Activated T-cell treated with anti-CD3 and anti-CD28 coated beads for 48 hours (primary cell): Measurements from ENCODE around the gene DIAPH3.
A peak's percentile ranks its signal among the peaks of the same experiment; 100 is the strongest.
"Not testable (repeated sequence)": the region's sequence is repeated elsewhere in the genome, so short reads cannot be mapped to it uniquely, and the experiment has no call there.

Experiments used
- DNase-seq: peaks from one replicate; pipeline ENCODE4 v3.0.0-alpha.2; 2020; ENCODE audit warnings: low read depth

The DIAPH3 gene

GRCh38 chr13:60163478-60164233, at the start of gene DIAPH3:
TSS of gene DIAPH3 (minus strand) at chr13:60163928. CDS start at chr13:60163766, 162 bp downstream.
- DNase-seq: peak; percentile 93

DNA sequence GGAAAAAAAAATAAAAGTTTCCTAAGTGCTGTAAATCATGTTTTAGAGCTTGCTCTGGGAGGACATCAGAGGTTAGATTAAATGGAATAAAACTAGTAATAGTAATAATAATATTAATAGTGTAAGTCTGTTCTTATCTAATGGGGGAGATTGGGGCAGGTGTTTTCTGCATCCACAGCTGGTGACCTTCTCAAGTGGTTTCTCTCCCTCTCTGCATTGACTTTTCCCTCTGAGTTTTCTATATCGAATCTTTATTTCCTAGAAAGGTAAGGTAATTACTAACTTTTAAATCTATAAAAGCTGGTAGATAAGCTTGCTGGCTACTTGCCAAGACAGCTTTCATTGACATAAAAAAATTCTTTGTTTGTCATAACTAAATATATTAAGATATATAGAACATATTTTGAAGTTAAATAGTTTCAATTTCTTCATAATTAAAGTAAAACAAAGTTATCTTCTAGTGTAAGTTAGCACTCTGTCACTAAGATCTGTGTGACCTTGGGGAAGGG, 49.6 kb upstream of the DIAPH3 start:
- DNase-seq: no peak

- DNase-seq: no peak
Observed at GRCh38 chr13:60211548-60211947, 47.8 kb upstream of the DIAPH3 start.

DNA sequence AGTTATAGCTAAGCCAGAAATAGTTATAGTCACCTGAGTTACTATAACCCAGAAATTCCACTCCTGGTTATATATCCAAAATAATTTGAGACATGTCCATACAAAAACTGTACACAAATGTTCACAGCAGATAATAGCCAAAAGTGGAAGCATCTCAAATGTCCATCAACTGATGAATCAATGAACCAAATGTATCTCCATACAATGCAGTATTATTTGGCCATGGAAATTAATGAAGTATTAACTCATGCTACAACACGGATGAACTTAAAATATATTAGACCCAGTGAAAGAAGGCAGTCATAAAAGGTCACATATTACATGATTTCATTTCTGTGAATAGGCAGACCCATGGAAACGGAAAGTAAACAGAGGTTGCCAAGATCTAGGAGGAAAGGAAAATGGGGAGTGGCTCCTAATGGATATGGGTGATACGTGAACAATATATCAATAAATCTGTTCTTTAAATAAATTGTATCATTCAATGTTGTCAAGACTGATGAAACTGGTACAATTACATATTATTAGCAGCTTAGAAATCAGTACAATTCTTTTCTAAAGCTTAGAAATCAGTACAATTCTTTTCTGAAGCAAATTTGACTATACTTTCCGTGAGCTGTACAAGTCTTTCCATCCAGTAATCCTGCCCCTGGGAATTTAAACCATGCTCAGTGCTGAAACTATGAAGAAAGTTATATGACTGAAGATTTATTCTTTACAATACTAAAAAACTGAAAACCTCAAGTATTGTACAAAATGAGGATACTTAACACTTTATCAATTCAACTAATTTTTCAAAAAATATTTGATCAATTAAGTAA, 47.0 kb upstream of the DIAPH3 start:
- no peak for DNase-seq

DNA sequence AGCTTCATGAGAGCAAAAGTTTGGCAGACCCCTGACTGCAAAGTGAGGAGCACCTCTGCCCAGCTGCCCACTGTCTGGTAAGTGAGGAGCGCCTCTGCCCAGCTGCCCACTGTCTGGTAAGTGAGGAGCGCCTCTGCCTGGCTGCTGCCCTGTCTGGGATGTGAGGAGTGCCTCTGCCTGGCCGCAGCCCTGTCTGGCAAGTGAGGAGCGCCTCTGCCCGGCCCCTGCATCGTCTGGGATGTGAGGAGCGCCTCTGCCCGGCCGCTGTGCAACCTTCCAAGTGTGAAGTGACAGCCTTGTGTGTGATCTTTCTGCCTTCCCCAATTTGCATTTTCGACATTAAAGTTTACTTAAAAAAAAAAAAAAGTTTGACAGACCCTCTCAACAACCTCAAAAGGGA, 41.8 kb upstream of the DIAPH3 start:
- DNase-seq: not testable (repeated sequence)

DNA sequence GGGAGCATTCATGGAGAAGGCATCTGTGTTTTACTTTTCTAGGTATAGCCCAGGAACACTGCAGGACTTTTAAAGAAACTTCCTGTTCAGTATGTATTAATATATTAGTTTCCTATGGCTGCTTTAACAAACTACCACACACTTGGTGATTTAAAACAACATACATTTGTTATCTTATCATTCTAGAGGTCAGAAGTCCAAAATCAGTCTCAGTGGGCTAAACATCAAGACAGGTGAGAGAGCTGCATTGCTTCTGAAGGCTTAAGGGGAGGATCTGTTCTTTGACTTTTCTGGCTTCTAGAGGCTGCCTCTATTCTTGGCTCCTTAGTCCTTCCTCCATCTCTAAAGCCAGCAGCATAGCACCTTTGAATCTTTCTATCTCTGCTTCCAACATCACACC, 37.6 kb upstream of the DIAPH3 start:
- DNase-seq: no peak

DNA sequence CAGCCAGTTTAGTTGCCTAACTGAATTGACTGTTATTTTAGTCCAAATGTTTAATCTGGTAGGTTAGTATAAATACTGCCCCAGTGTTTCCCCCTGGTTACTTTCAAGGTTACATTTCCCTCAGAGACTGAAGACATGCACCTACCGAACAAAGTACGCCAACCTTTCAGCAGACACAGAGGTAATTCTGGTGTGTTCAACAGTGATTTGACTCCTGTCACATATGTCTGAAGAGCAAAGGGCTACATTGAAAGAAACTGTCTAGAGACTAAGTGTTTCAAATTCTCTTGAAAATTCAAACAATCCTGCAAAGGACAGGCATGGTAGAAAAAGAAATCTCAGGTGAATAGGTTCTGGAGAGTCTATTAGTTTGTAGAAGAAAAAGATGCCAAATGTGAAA, 32.2 kb upstream of the DIAPH3 start:
- not testable (repeated sequence) for DNase-seq

DNA sequence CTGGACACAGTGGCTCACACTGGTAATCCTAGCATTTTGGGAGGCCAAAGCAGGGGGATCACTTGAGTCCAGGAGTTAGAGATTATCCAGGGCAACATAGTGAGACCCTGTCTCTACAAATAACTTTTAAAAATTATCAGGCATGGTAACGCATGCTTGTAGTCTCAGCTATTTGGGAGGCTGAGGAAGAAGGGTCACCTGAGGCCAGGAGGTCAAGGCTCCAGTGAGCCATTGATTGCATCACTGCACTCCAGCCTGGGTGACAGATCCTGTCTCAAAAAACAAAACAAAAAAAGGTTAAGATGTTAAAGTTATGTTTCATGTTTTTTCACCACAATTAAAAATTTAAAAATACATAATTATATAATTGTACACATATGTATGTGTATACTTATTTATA, 19.2 kb upstream of the DIAPH3 start:
- DNase-seq: no peak

GRCh38 chr13:60178327-60178726, 14.6 kb upstream of the DIAPH3 start:
- DNase-seq: no peak

DNA sequence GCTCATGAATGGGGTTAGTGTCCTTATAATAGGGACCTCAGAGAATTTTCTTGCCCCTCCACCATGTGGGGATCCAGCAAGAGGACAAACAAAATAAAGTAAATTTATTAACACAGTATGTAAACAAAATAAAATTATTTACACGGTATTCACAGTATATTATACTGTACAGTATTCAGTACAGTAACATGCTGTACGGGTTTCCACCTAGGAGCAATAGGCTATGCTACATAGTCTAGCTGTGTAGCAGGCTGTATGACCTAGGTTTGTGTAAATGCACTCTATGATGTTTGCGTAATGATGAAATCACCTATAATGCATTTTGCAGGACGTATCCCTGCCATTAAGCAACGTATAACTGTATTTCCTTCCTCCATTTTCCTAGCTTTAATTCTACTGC, 11.8 kb upstream of the DIAPH3 start:
- DNase-seq: no peak

DNA sequence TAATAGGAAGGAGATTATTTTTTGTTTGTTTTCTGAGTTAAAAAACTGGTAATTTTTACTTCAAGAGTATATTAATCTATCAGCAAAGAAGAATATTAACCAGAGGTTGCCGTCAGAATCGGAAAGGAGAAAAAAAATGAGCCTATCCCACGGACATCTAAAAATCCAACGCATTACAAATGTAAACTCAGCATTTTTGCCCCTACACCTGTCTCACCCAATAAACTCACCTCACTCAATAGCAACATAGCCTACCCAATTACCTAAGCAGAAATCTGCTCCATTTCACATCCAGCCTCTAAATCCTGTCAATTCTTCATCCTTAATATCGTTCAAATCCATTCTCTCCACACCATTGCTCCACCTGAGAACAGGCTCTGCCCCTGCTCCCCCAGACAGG, 10.4 kb upstream of the DIAPH3 start:
- no peak for DNase-seq

- DNase-seq: no peak
Observed at GRCh38 chr13:60172111-60172510, 8.4 kb upstream of the DIAPH3 start.

- DNase-seq: no peak
Observed at GRCh38 chr13:60170414-60170813, 6.7 kb upstream of the DIAPH3 start.

GRCh38 chr13:60169239-60170031, 5.7 kb upstream of the DIAPH3 start:
- no peak for DNase-seq

GRCh38 chr13:60167121-60167520, 3.4 kb upstream of the DIAPH3 start:
- no peak for DNase-seq

DNA sequence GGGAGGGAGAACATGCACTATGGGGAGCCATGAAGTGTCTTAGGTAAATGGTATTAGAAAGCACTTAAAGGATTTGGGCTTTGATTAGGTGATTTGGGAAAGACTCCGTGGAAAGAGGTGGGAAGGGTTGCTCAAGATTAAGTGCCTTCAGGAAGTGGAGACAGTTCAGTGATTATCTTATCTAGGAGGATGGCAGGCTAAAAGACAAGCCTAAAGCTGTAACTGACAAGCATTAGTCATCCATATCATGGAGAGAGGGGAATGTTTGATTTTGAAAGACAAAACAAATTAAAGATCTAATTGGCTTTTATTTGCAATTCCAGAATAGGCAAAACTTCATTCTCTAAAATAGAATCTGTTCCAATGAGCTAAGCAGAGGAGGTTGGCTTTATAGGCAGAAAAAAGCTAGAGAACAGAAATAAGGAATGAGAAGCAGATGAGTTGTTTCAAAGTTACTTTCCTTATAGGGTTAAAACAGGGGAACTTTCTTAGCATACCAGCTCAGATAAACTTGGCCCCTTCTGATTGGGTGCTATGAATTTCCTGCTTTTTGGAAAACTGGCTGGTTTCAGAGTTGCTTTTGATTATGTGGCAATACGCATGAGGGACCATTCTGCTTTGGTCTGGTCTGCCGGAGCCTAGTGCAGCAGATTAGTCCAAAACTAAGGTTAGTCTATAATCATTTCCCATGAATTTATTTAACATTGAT, 1.8 kb upstream of the DIAPH3 start:
- no peak for DNase-seq

DNA sequence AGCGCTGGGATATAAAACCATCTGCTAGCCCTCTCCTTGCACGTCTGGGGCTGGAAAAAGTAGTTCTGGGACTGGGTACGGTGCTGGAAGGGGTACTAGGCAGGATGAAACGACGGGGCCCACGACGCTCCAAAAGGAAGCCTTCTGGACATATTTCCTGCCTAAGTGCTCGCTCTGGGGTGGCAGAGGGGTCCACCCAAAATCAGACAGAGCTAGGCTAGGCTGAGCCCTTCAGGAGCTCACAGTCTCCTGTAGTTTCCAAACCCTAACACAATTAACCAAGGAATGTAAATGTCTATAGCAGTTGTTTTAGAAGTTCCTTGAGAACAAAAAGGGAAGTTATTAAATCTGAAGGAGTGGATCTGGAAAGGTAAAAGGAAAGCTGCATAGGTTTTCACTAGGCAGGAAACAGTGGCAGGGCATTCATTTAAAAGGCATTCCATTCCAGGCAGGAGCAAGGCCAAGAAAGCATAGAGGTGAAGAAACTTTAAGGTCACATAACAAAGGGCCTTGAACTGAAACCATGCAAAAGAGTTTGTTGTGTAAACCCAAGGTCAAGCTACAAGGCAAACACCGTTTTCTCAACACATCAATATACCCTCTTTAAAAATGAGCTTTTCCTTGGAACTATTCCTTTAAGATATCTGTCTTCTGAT, 634 bp upstream of the DIAPH3 start:
- no peak for DNase-seq

DNA sequence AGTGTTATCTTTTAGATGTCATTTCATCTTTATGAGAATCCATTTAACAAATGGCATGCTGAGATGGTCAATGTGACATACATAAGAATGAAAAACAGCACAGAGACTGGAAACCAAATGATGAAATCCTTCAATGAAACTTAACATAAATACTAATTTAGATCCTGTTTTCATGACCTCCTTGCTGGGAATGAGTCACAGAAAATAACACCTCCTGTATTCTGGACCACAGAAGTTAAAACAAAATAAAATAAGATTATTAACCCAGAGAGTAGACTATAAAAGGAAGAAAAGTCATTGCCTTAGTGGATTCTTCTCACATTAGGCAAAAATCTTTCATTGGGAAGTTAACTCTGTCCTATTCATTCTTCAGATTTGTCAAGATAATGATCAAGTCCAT, 1.6 kb downstream of the DIAPH3 start:
- DNase-seq: no peak

DNA sequence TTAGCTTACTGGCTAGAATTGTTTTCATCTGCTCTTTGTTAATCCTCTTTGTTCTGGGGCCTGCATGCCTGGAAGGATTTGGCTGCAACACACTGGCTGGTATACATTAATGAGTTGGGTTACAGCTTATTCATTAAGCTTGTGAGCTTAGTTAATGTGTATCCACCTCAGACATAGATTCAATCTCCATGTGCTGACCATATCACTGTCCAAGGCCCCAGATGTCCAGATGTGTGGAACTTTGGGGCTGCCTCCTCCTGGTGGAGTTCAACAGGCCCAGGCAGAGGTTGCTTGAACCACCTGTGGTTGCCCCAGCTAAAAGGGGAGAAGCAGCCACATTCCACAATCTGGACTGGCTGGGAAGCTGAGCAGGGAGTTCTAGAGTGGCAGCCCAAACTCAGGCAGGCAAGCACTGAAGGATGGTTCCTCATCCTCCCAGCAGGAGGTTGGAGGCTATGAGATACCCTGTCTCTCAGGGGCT, 5.4 kb downstream of the DIAPH3 start:
- DNase-seq: no peak

DNA sequence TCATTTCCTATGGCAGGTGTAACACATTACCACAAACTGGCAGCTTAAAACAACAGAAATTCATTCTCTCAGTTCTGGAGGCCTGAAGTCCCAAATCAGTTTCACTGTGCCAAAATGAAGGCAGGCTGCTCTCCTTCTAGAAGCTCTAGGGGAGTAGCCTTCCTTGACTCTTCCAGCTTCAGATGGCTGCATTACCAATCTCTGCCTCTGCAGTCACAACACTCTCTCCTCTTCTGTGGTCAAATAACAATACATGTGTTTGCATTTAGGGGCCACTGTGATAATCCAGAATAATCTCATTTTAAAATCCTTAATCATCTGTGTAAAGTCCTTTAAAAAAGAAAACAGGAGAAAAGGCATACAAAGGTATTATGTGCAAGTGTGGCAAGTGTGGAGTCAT, 7.8 kb downstream of the DIAPH3 start:
- no peak for DNase-seq

DNA sequence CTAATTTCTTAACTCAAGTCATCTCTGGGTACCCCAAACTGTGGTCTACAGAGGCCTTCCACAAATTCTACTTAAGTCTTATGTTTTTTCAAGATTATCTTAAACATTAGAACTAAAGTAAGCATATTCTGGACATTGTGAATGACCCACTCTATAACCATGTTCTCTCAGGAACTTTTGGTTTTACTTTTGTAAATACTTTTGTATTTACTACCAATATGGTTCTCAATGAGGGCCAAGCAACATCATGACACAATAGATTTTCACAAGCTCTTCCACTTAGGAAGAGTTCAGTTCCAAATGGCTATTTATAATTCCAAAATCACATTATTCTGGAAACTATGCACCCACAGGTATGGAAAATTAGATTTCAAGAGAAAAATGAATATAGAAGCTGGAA, 10.8 kb downstream of the DIAPH3 start:
- no peak for DNase-seq
